ENCODE results near the gene CEP85. TPM values are rescaled to one million over a fixed set of nuclear protein-coding genes. Genes with fewer than 3 reads are reported as not detected.
"Not testable (repeated sequence)": the region's sequence is repeated elsewhere in the genome, so short reads cannot be mapped to it uniquely, and the experiment has no call there.

CEP85 gene
- total and polyA plus RNA-seq, 2 experiments from 2014 or later, result 22.9 to 33.2 TPM

GRCh38 chr1:26300578-26301275, 66.7 kb downstream of the CEP85 start:
- H3K4me3 ChIP-seq, result no peak overlapping the region

GRCh38 chr1:26302733-26303405, 68.9 kb downstream of the CEP85 start:
- no peak for TF ChIP-seq CTCF (IDR thresholded peaks at IDR 0.05; ENCODE audit: low read depth, low read length)
- Histone ChIP-seq H3K36me3 (no peaks in the 10 kb centered on the region), H3K27me3 (no peaks in the 10 kb centered on the region), H3K27ac (no peak overlapping the region), H3K9me3 (ENCODE audit: low read depth) (no peaks in the 10 kb centered on the region), H3K4me1 (ENCODE audit: low read depth) (no peaks in the 10 kb centered on the region), H3K4me3 (no peak overlapping the region)
- peak in 1 of 2 donors; percentile 79 for DNase-seq (ENCODE audit: low read depth in 1 of 2, low spot score in 1 of 2)

More at GRCh38 chr1:26300578-26301275, 66.7 kb downstream of the CEP85 start:
- Histone ChIP-seq H3K4me1 (ENCODE audit: low read depth) (no peaks in the 10 kb centered on the region), H3K36me3 (no peaks in the 10 kb centered on the region), H3K27ac (no peak overlapping the region), H3K9me3 (ENCODE audit: low read depth) (no peaks in the 10 kb centered on the region), H3K27me3 (no peaks in the 10 kb centered on the region)
- DNase-seq (ENCODE audit: low read depth in 1 of 2, low spot score in 1 of 2), result no peak
- no peak for TF ChIP-seq CTCF (IDR thresholded peaks at IDR 0.05; ENCODE audit: low read depth, low read length)

- H3K4me1 ChIP-seq (ENCODE audit: low read depth), result no peaks in the 10 kb centered on the region
- H3K27me3 ChIP-seq, result no peaks in the 10 kb centered on the region
- peak overlapping the region; percentile 81 for H3K4me3 ChIP-seq
- DNase-seq (ENCODE audit: low read depth in 1 of 2, low spot score in 1 of 2), result no peak
- no peak for TF ChIP-seq CTCF (IDR thresholded peaks at IDR 0.05; ENCODE audit: low read depth, low read length)
- H3K9me3 ChIP-seq (ENCODE audit: low read depth), result no peaks in the 10 kb centered on the region
- H3K27ac ChIP-seq, result peak overlapping the region; percentile 3
- no peaks in the 10 kb centered on the region for H3K36me3 ChIP-seq
Measured at GRCh38 chr1:26305667-26306289, 71.8 kb downstream of the CEP85 start.

- no peaks in the 10 kb centered on the region for H3K36me3 ChIP-seq
- TF ChIP-seq CTCF (IDR thresholded peaks at IDR 0.05; ENCODE audit: low read depth, low read length), result no peak
- peak within 1 kb of the TSS; percentile 81 for H3K4me3 ChIP-seq
- peak; percentile 96 to 98 for DNase-seq (ENCODE audit: low read depth in 1 of 2, low spot score in 1 of 2)
- H3K4me1 ChIP-seq (ENCODE audit: low read depth), result no peaks in the 10 kb centered on the region
- H3K9me3 ChIP-seq (ENCODE audit: low read depth), result no peaks in the 10 kb centered on the region
- H3K27ac ChIP-seq, result peak within 1 kb of the TSS; percentile 3
- H3K27me3 ChIP-seq, result no peaks in the 10 kb centered on the region
Measured at GRCh38 chr1:26306290-26307229, 72.6 kb downstream of the CEP85 start, which contains the start of gene UBXN11. Gene UBXN11 (minus strand): TSS chr1:26306636. CDS start chr1:26302883, 3,753 bp downstream.

- DNase-seq (ENCODE audit: low read depth in 1 of 2, low spot score in 1 of 2), result no peak
- Histone ChIP-seq H3K4me3 (no peak overlapping the region), H3K9me3 (ENCODE audit: low read depth) (no peaks in the 10 kb centered on the region), H3K27me3 (no peaks in the 10 kb centered on the region), H3K4me1 (ENCODE audit: low read depth) (no peaks in the 10 kb centered on the region), H3K27ac (no peak overlapping the region), H3K36me3 (no peaks in the 10 kb centered on the region)
- TF ChIP-seq CTCF (IDR thresholded peaks at IDR 0.05; ENCODE audit: low read depth, low read length), result no peak
Measured at GRCh38 chr1:26307363-26307781, 73.4 kb downstream of the CEP85 start.

GRCh38 chr1:26307966-26308899, 74.2 kb downstream of the CEP85 start:
- not testable (repeated sequence) for H3K9me3 ChIP-seq (ENCODE audit: low read depth); H3K27me3 ChIP-seq; H3K4me3 ChIP-seq; H3K4me1 ChIP-seq (ENCODE audit: low read depth); H3K27ac ChIP-seq; H3K36me3 ChIP-seq; DNase-seq (ENCODE audit: low read depth in 1 of 2, low spot score in 1 of 2)

All from cardiac muscle cell (in vitro differentiated cells and primary cell).